Suppressor macrophage treated with lipopolysaccharide for 4 hours (primary cell): ENCODE data around the gene ANKHD1.

ENCODE experiments used
- DNase-seq: peaks from one replicate; pipeline ENCODE4 v3.0.0-alpha.2; 2020

Gene ANKHD1

GRCh38 chr5:140547508-140548299 lies 146.1 kb downstream of the ANKHD1 start, which contains the start of gene EIF4EBP3:
Gene EIF4EBP3, plus strand, starts transcription at chr5:140547662. Its CDS starts 76 bp downstream, at chr5:140547738.
- peak; percentile 96 for DNase-seq

GRCh38 chr5:140548300-140548688 lies 146.7 kb downstream of the ANKHD1 start:
- no peak for DNase-seq

GRCh38 chr5:140548791-140549190 lies 147.2 kb downstream of the ANKHD1 start:
- DNase-seq = no peak

GRCh38 chr5:140549237-140550144 lies 147.9 kb downstream of the ANKHD1 start:
- DNase-seq = peak; percentile 83

GRCh38 chr5:140550147-140551079 lies 148.8 kb downstream of the ANKHD1 start:
- DNase-seq = no peak

GRCh38 chr5:140551872-140552271 lies 150.2 kb downstream of the ANKHD1 start:
- no peak for DNase-seq

- DNase-seq = peak; percentile 46
These were observed 152.0 kb downstream of the ANKHD1 start for GRCh38 chr5:140553657-140554056.

GRCh38 chr5:140554454-140554853 lies 152.8 kb downstream of the ANKHD1 start:
- peak; percentile 52 for DNase-seq

- peak; percentile 35 for DNase-seq
These were observed 154.2 kb downstream of the ANKHD1 start for GRCh38 chr5:140555747-140556312.

GRCh38 chr5:140556438-140556837 lies 154.8 kb downstream of the ANKHD1 start:
- peak; percentile 60 for DNase-seq

GRCh38 chr5:140557136-140557805 lies 155.6 kb downstream of the ANKHD1 start, which contains the start of gene SRA1:
Gene SRA1, minus strand, starts transcription at chr5:140557473. Its CDS starts 21 bp downstream, at chr5:140557452.
- DNase-seq = peak; percentile 97

- no peak for DNase-seq
These were observed 156.3 kb downstream of the ANKHD1 start for GRCh38 chr5:140557965-140558364.

GRCh38 chr5:140558542-140558941 lies 156.9 kb downstream of the ANKHD1 start:
- DNase-seq = no peak

GRCh38 chr5:140560227-140560626 lies 158.6 kb downstream of the ANKHD1 start:
- no peak for DNase-seq

- no peak for DNase-seq
These were observed 160.3 kb downstream of the ANKHD1 start for GRCh38 chr5:140561753-140562523.

GRCh38 chr5:140563596-140563995 lies 162.0 kb downstream of the ANKHD1 start:
- DNase-seq = no peak

- peak; percentile 99 for DNase-seq
These were observed 162.8 kb downstream of the ANKHD1 start, which contains the start of the genes APBB3 and SLC35A4 for GRCh38 chr5:140564196-140565023. Gene APBB3, minus strand, starts transcription at chr5:140564598. Its CDS starts 353 bp downstream, at chr5:140564245. Gene SLC35A4, plus strand, starts transcription at chr5:140564828. Its CDS starts 2,342 bp downstream, at chr5:140567170.

- peak; percentile 52 for DNase-seq
These were observed 163.6 kb downstream of the ANKHD1 start for GRCh38 chr5:140565024-140565779.

- no peak for DNase-seq
These were observed 164.1 kb downstream of the ANKHD1 start for GRCh38 chr5:140565780-140566095.
